Measurements from ENCODE around the gene ZNF311.

GRCh38 chr6:29017428-29017802 lies 12.3 kb upstream of the ZNF311 start:
- TF ChIP-seq, protein P1, sequence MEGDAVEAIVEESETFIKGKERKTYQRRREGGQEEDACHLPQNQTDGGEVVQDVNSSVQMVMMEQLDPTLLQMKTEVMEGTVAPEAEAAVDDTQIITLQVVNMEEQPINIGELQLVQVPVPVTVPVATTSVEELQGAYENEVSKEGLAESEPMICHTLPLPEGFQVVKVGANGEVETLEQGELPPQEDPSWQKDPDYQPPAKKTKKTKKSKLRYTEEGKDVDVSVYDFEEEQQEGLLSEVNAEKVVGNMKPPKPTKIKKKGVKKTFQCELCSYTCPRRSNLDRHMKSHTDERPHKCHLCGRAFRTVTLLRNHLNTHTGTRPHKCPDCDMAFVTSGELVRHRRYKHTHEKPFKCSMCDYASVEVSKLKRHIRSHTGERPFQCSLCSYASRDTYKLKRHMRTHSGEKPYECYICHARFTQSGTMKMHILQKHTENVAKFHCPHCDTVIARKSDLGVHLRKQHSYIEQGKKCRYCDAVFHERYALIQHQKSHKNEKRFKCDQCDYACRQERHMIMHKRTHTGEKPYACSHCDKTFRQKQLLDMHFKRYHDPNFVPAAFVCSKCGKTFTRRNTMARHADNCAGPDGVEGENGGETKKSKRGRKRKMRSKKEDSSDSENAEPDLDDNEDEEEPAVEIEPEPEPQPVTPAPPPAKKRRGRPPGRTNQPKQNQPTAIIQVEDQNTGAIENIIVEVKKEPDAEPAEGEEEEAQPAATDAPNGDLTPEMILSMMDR (IDR thresholded peaks at IDR 0.05) = no peak
- no peak for TF ChIP-seq POLR2AphosphoS5 (IDR thresholded peaks at IDR 0.05)

All from sigmoid colon (tissue), 4 donors.